GM20431 (cell line): ENCODE measurements around the gene WHAMM.
"Not testable (repeated sequence)": the region's sequence is repeated elsewhere in the genome, so short reads cannot be mapped to it uniquely, and the experiment has no call there.

Experiments
- in situ Hi-C: fragments of 300-500 bp; cut with MseI, MboI; formaldehyde crosslinking; loops from one replicate; pipeline ENCODE4 v1.15.0; 2020; ENCODE audit warnings: low sequenced_read_pairs; ENCODE audit not compliant: unreplicated experiment

WHAMM gene

GRCh38 chr15:82802497-82802896, 6.9 kb upstream of the WHAMM start:
- in situ Hi-C loops: no loop called here

GRCh38 chr15:82803793-82804574, 5.4 kb upstream of the WHAMM start:
- in situ Hi-C loops: no loop called here

GRCh38 chr15:82804575-82804949, 4.9 kb upstream of the WHAMM start:
- in situ Hi-C loops: no loop called here

- in situ Hi-C loops: no loop called here
Measured at GRCh38 chr15:82805994-82806406, 3.4 kb upstream of the WHAMM start, which contains the start of gene FSD2. FSD2 (minus strand) TSS chr15:82806069; CDS start chr15:82787390, 18,679 bp downstream.

GRCh38 chr15:82807920-82808633, 1.4 kb upstream of the WHAMM start:
- in situ Hi-C loops: no loop called here

- in situ Hi-C loops: no loop called here
Measured at GRCh38 chr15:82808634-82809041, 790 bp upstream of the WHAMM start.

GRCh38 chr15:82810061-82810889, 847 bp downstream of the WHAMM start:
- in situ Hi-C loops: no loop called here

GRCh38 chr15:82810890-82811426, 1.5 kb downstream of the WHAMM start:
- in situ Hi-C loops: no loop called here

GRCh38 chr15:82812994-82813393, 3.6 kb downstream of the WHAMM start:
- in situ Hi-C loops: no loop called here

- in situ Hi-C loops: no loop called here
Measured at GRCh38 chr15:82820128-82820527, 10.7 kb downstream of the WHAMM start.

- in situ Hi-C loops: not testable (repeated sequence)
Measured at GRCh38 chr15:82821396-82821795, 12.0 kb downstream of the WHAMM start.

- in situ Hi-C loops: not testable (repeated sequence)
Measured at GRCh38 chr15:82821851-82822250, 12.4 kb downstream of the WHAMM start.

- in situ Hi-C loops: no loop called here
Measured at GRCh38 chr15:82823049-82823448, 13.6 kb downstream of the WHAMM start.

- in situ Hi-C loops: no loop called here
Measured at GRCh38 chr15:82828075-82828474, 18.6 kb downstream of the WHAMM start.

GRCh38 chr15:82829234-82829633, 19.8 kb downstream of the WHAMM start:
- in situ Hi-C loops: no loop called here

GRCh38 chr15:82830427-82831173, 21.2 kb downstream of the WHAMM start:
- in situ Hi-C loops: no loop called here

GRCh38 chr15:82831894-82832600, 22.6 kb downstream of the WHAMM start:
- in situ Hi-C loops: no loop called here

- in situ Hi-C loops: no loop called here
Measured at GRCh38 chr15:82832601-82833361, 23.4 kb downstream of the WHAMM start.
